Neural cell (in vitro differentiated cells): ENCODE results near the gene CCNI2. TPM values are rescaled to one million over a fixed set of nuclear protein-coding genes. Genes with fewer than 3 reads are reported as not detected.

Source experiments
- H2AFZ ChIP-seq: fragments of 200-600, 300-800 bp; sonication (generic), shearing (Covaris generic); 2 replicates; pipeline ENCODE4 v1.6.0; 2014; ENCODE audit warnings: low read depth, mild to moderate bottlenecking, antibody characterized with exemption, low read length, moderate library complexity
- H3F3A ChIP-seq: fragments of 200-600 bp; shearing (Covaris generic); 2 replicates; pipeline ENCODE4 v1.6.1; 2016; ENCODE audit warnings: mild to moderate bottlenecking, moderate library complexity, mixed read lengths, antibody characterized with exemption, low read length; ENCODE audit not compliant: insufficient read depth, poor library complexity, severe bottlenecking
- H3K27ac ChIP-seq: fragments of 200-600, 300-800 bp; sonication (generic), shearing (Covaris generic); 2 replicates; pipeline ENCODE4 v1.5.1; 2014; ENCODE audit warnings: mild to moderate bottlenecking, low read length, moderate library complexity
- H3K27me3 ChIP-seq: fragments of 300-800, 200-600 bp; sonication (generic), shearing (Covaris generic); 2 replicates; pipeline ENCODE4 v1.6.0; 2014; ENCODE audit warnings: mild to moderate bottlenecking, low read depth, low read length, moderate library complexity; ENCODE audit not compliant: insufficient read depth
- H3K36me3 ChIP-seq: fragments of 300-800, 200-600 bp; sonication (generic), shearing (Covaris generic); 2 replicates; pipeline ENCODE4 v1.5.1; 2014; ENCODE audit warnings: mild to moderate bottlenecking, antibody characterized with exemption, low read length, moderate library complexity; ENCODE audit not compliant: insufficient read depth
- H3K4me2 ChIP-seq: fragments of 300-800, 200-600 bp; sonication (generic), shearing (Covaris generic); 2 replicates; pipeline ENCODE4 v1.6.0; 2014; ENCODE audit warnings: mild to moderate bottlenecking, low read length
- H3K4me3 ChIP-seq: fragments of 300-800, 200-600 bp; sonication (generic), shearing (Covaris generic); 2 replicates; pipeline ENCODE4 v1.5.1; 2014; ENCODE audit warnings: mild to moderate bottlenecking, low read length, moderate library complexity
- H3K79me2 ChIP-seq: fragments of 200-600 bp; shearing (Covaris generic); replicated peaks from 2 replicates; pipeline ENCODE4 v1.6.0; 2014; ENCODE audit warnings: mild to moderate bottlenecking, low read length, moderate library complexity; ENCODE audit not compliant: insufficient read depth
- H3K9ac ChIP-seq: fragments of 300-800, 200-600 bp; sonication (generic), shearing (Covaris generic); 2 replicates; pipeline ENCODE4 v1.6.1; 2016; ENCODE audit warnings: mild to moderate bottlenecking, low read length, mixed read lengths
- H3K9me2 ChIP-seq: fragments of 200-600 bp; shearing (Covaris generic); 2 replicates; pipeline ENCODE4 v1.6.1; 2016; ENCODE audit warnings: mild to moderate bottlenecking, low read length, mixed read lengths; ENCODE audit not compliant: insufficient read depth
- H3K9me3 ChIP-seq: fragments of 200-600, 300-800 bp; sonication (generic), shearing (Covaris generic); 2 replicates; pipeline ENCODE4 v1.6.1; 2016; ENCODE audit warnings: mild to moderate bottlenecking, mixed run types, low read length, moderate library complexity, mixed read lengths
- H4K20me1 ChIP-seq: fragments of 200-600 bp; shearing (Covaris generic); 2 replicates; pipeline ENCODE4 v1.6.1; 2016; ENCODE audit warnings: mild to moderate bottlenecking, mixed run types; ENCODE audit not compliant: insufficient read depth
- CTCF ChIP-seq: fragments of 450-650 bp; IDR thresholded peaks from 2 replicates; pipeline ENCODE4 v1.5.1; 2014; ENCODE audit warnings: antibody characterized with exemption, mild to moderate bottlenecking, moderate library complexity; ENCODE audit not compliant: poor library complexity, severe bottlenecking
- EP300 ChIP-seq: fragments of 450-650 bp; conservative IDR thresholded peaks from 2 replicates; pipeline ENCODE4 v1.6.1; 2014; ENCODE audit warnings: antibody characterized with exemption, mild to moderate bottlenecking, moderate library complexity; ENCODE audit not compliant: poor library complexity, severe bottlenecking
- EZH2 ChIP-seq: fragments of 200-600, 300-800 bp; shearing (Covaris generic), sonication (generic); IDR thresholded peaks from 2 replicates; pipeline ENCODE4 v1.6.1; 2014; ENCODE audit warnings: antibody characterized with exemption, low read length, borderline replicate concordance, mild to moderate bottlenecking; ENCODE audit not compliant: insufficient read depth, poor library complexity, severe bottlenecking
- MXI1 ChIP-seq: fragments of 450-650 bp; conservative IDR thresholded peaks from 2 replicates; pipeline ENCODE4 v1.6.1; 2014; ENCODE audit warnings: antibody characterized with exemption, mild to moderate bottlenecking; ENCODE audit not compliant: poor library complexity, severe bottlenecking
- POLR2AphosphoS5 ChIP-seq: IDR thresholded peaks from 2 replicates; pipeline ENCODE4 v1.6.1; 2012
- RAD21 ChIP-seq: fragments of 450-650 bp; conservative IDR thresholded peaks from 2 replicates; pipeline ENCODE4 v1.6.1; 2014; ENCODE audit warnings: antibody characterized with exemption, mild to moderate bottlenecking, moderate library complexity
- REST ChIP-seq: IDR thresholded peaks from 2 replicates; pipeline ENCODE4 v1.6.1; 2012; ENCODE audit warnings: borderline replicate concordance
- SMC3 ChIP-seq: fragments of 450-650 bp; conservative IDR thresholded peaks from 2 replicates; pipeline ENCODE4 v1.6.1; 2014; ENCODE audit warnings: antibody characterized with exemption, mild to moderate bottlenecking, moderate library complexity; ENCODE audit not compliant: poor library complexity
- TAF1 ChIP-seq: IDR thresholded peaks from 2 replicates; pipeline ENCODE4 v1.6.1; 2012; ENCODE audit warnings: low read depth
- polyA plus RNA-seq: library from polyadenylated mRNA; depleted of rRNA; stranded (reverse); fragments of >200 nt; gene quantifications from 2 replicates; pipeline ENCODE4 v1.2.3, GENCODE V29; 2014

CCNI2 gene
- polyA plus RNA-seq, 1 donor from 2014 or later, result not detected

GRCh38 chr5:132761321-132762240, 14.4 kb downstream of the CCNI2 start:
- H3K9me2 ChIP-seq, result no peaks in the 10 kb centered on the region
- H3K4me2 ChIP-seq, result no peak overlapping the region
- H3F3A ChIP-seq, result no peaks in the 10 kb centered on the region
- no peak overlapping the region for H2AFZ ChIP-seq
- no peaks in the 10 kb centered on the region for H3K27me3 ChIP-seq
- no peaks in the 10 kb centered on the region for H4K20me1 ChIP-seq
- no peaks in the 10 kb centered on the region for H3K9me3 ChIP-seq
- H3K9ac ChIP-seq, result no peak overlapping the region
- no peaks in the 10 kb centered on the region for H3K36me3 ChIP-seq
- no peak overlapping the region for H3K27ac ChIP-seq
- no peak overlapping the region for H3K4me3 ChIP-seq
- H3K79me2 ChIP-seq, result no peaks in the 10 kb centered on the region
- TF ChIP-seq POLR2AphosphoS5 (no peak), REST (no peak), RAD21 (no peak), SMC3 (no peak), EP300 (no peak), EZH2 (no peak), TAF1 (no peak), CTCF (no peak), MXI1 (no peak)

GRCh38 chr5:132762246-132763000, 15.2 kb downstream of the CCNI2 start:
- Histone ChIP-seq H3K9me3 (no peaks in the 10 kb centered on the region), H3K9me2 (no peaks in the 10 kb centered on the region), H4K20me1 (no peaks in the 10 kb centered on the region), H2AFZ (no peak overlapping the region), H3K27ac (no peak overlapping the region), H3K79me2 (no peaks in the 10 kb centered on the region), H3K4me3 (no peak overlapping the region), H3K36me3 (no peaks in the 10 kb centered on the region), H3K9ac (no peak overlapping the region), H3F3A (no peaks in the 10 kb centered on the region), H3K4me2 (no peak overlapping the region), H3K27me3 (no peaks in the 10 kb centered on the region)
- TF ChIP-seq RAD21, result no peak
- no peak for TF ChIP-seq POLR2AphosphoS5
- TF ChIP-seq EZH2, result no peak
- no peak for TF ChIP-seq EP300
- no peak for TF ChIP-seq REST
- no peak for TF ChIP-seq TAF1
- TF ChIP-seq MXI1, result no peak
- TF ChIP-seq CTCF, result no peak
- TF ChIP-seq SMC3, result no peak
